PC-3 (cell line): ENCODE measurements around the gene HGD.

Experiments used
- EZH2 ChIP-seq: fragments of 300-600 bp; sonication (generic); IDR thresholded peaks from one replicate; pipeline ENCODE4 v1.6.1; 2017; ENCODE audit warnings: antibody characterized with exemption, mild to moderate bottlenecking, low read length; ENCODE audit not compliant: unreplicated experiment
- EZH2phosphoT487 ChIP-seq: fragments of 300-600 bp; sonication (generic); IDR thresholded peaks from 2 replicates; pipeline ENCODE4 v1.6.1; 2018; ENCODE audit warnings: mild to moderate bottlenecking, antibody characterized with exemption, low read length, borderline replicate concordance
- TF ChIP-seq, protein P1 (sequence below): fragments of 300-600 bp; sonication (generic); conservative IDR thresholded peaks from 2 replicates; pipeline ENCODE4 v1.5.1; 2017; ENCODE audit warnings: antibody characterized with exemption, low read depth, mild to moderate bottlenecking, low read length

DNA sequence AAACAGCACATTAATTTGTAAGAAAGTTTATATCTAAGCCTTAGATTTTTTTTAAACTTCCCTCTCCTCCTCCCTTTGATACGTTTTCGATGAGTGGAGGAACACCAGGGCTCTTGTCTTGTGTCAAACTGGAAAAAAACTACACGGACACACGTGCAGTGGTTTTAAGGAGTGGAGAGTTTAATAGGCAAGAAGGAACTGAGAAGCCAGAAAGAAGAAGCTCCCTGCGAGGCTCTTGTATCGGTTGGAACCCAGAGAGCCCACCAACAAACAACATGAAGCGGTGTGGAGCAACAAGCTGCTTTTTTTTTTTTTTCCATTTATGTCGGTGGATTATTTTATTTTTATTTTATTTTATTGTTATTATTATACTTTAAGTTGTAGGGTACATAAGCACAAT is 67.3 kb downstream of the HGD start:
- TF ChIP-seq EZH2 (no peak), EZH2phosphoT487 (no peak)
- TF ChIP-seq, protein P1, sequence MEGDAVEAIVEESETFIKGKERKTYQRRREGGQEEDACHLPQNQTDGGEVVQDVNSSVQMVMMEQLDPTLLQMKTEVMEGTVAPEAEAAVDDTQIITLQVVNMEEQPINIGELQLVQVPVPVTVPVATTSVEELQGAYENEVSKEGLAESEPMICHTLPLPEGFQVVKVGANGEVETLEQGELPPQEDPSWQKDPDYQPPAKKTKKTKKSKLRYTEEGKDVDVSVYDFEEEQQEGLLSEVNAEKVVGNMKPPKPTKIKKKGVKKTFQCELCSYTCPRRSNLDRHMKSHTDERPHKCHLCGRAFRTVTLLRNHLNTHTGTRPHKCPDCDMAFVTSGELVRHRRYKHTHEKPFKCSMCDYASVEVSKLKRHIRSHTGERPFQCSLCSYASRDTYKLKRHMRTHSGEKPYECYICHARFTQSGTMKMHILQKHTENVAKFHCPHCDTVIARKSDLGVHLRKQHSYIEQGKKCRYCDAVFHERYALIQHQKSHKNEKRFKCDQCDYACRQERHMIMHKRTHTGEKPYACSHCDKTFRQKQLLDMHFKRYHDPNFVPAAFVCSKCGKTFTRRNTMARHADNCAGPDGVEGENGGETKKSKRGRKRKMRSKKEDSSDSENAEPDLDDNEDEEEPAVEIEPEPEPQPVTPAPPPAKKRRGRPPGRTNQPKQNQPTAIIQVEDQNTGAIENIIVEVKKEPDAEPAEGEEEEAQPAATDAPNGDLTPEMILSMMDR: no peak
